ENCODE measurements around the gene FBXO31. TPM values are rescaled to one million over a fixed set of nuclear protein-coding genes. Genes with fewer than 3 reads are reported as not detected.

The FBXO31 gene
- total RNA-seq, 2 experiments from 2014 or later: 35.7 to 38.9 TPM

- intact Hi-C loops (cut with DNase I, micrococcal nuclease): loop anchor here in 1 of 2 experiments (10.0 kb wide), 1 partner anchor 127 kb away; no protein-coding TSS in a partner anchor
- Mint-ChIP-seq H3K9me3 (no peaks in the 10 kb centered on the region), H3K4me1 (ENCODE audit: low read depth) (no peaks in the 10 kb centered on the region), H3K4me3 (no peak overlapping the region), H3K27ac (no peak overlapping the region), H3K27me3 (no peaks in the 10 kb centered on the region), H3K36me3 (ENCODE audit: low read depth) (peaks cover 66% of the 10 kb centered on the region)
- no peaks in the 10 kb centered on the region for H3K4me1 ChIP-seq (ENCODE audit: insufficient read depth, low read length)
- no peak for TF ChIP-seq CTCF (IDR thresholded peaks at IDR 0.05)
- H3K27me3 ChIP-seq (ENCODE audit: control insufficient read depth in 1 of 2, insufficient read depth in 2 of 2, low read length in 2 of 2): no peaks in the 10 kb centered on the region
- no peaks in the 10 kb centered on the region for H3K9me3 ChIP-seq (ENCODE audit: control insufficient read depth in 1 of 2, insufficient read depth in 1 of 2, low read length in 2 of 2)
- ChIA-PET POLR2A (no interaction called here), CTCF (interaction anchor here (0.9 to 1.6 kb wide), 2 partner anchors 125 to 218 kb away, joined by 3 to 17 read pairs; no protein-coding TSS in a partner anchor)
- no peak overlapping the region for H3K27ac ChIP-seq (ENCODE audit: low read depth in 1 of 2, low read length in 2 of 2)
- DNase-seq (no peak), ATAC-seq (ENCODE audit: poor library complexity) (no peak)
- H3K36me3 ChIP-seq (ENCODE audit: insufficient read depth, low read length): peaks cover 56% of the 10 kb centered on the region
- H3K4me3 ChIP-seq (ENCODE audit: low read length): no peak overlapping the region
Observed at GRCh38 chr16:87417528-87417910, 33.9 kb upstream of the FBXO31 start.

DNA sequence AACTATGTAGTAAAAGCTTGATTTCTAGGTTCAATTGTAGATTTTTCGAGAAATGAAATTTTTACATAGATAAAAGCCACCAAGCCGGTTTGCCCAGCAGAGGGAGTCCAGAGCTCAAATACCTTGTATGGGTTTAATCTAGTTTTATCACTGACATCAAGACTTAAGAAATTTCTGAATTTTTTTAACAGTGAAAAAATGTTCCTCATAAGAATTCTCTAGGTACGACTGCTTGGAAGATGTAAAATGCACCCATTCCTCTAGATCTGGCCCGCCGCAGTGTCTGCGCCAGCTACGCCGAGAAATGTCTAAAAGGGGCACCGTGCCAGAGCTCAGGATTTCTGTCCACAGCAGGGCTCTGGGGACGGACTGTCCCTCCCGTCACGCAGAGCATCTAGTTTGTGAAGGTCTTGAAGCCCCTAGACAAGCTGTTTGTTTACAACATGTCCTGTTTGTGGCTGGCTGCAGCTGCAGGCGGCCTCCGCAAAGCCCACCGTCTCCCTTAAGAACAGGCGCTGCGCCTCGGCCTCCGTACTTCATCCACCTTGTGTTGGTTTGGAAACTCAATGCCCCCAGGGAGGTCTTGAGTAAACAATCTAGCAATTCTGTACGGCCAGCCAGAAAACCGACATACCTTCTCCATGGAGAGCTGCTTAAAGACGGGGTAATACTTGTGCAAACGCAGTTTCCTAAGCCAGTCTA, 33.4 kb upstream of the FBXO31 start:
- Mint-ChIP-seq H3K4me3 (no peak overlapping the region), H3K4me1 (ENCODE audit: low read depth) (no peaks in the 10 kb centered on the region), H3K9me3 (no peaks in the 10 kb centered on the region), H3K27me3 (no peaks in the 10 kb centered on the region), H3K36me3 (ENCODE audit: low read depth) (peaks cover 68% of the 10 kb centered on the region), H3K27ac (no peak overlapping the region)
- Histone ChIP-seq H3K27me3 (ENCODE audit: control insufficient read depth in 1 of 2, insufficient read depth in 2 of 2, low read length in 2 of 2) (no peaks in the 10 kb centered on the region), H3K36me3 (ENCODE audit: insufficient read depth, low read length) (peaks cover 57% of the 10 kb centered on the region), H3K4me3 (ENCODE audit: low read length) (no peak overlapping the region), H3K27ac (ENCODE audit: low read depth in 1 of 2, low read length in 2 of 2) (no peak overlapping the region), H3K4me1 (ENCODE audit: insufficient read depth, low read length) (no peaks in the 10 kb centered on the region), H3K9me3 (ENCODE audit: control insufficient read depth in 1 of 2, insufficient read depth in 1 of 2, low read length in 2 of 2) (no peaks in the 10 kb centered on the region)
- POLR2A ChIA-PET: interaction anchor here (0.7 to 1.0 kb wide), 2 partner anchors 12 to 219 kb away, joined by 3 to 4 read pairs; no protein-coding TSS in a partner anchor
- intact Hi-C loops (cut with DNase I, micrococcal nuclease): loop anchor here (1.0 to 10.0 kb wide), 3 partner anchors 128 to 352 kb away; no protein-coding TSS in a partner anchor
- peak; percentile 53 for TF ChIP-seq CTCF (IDR thresholded peaks at IDR 0.05)
- CTCF ChIA-PET: interaction anchor here (0.9 to 1.6 kb wide), 5 partner anchors 9 to 219 kb away, joined by 3 to 17 read pairs (median 3); no protein-coding TSS in a partner anchor
- DNase-seq: peak in 9 of 14 experiments; percentile 13 to 57 (median 30)
- ATAC-seq (ENCODE audit: poor library complexity): no peak

- Histone ChIP-seq H3K4me3 (ENCODE audit: low read length) (no peak overlapping the region), H3K27ac (ENCODE audit: low read depth in 1 of 2, low read length in 2 of 2) (no peak overlapping the region), H3K36me3 (ENCODE audit: insufficient read depth, low read length) (peaks cover 64% of the 10 kb centered on the region), H3K4me1 (ENCODE audit: insufficient read depth, low read length) (no peaks in the 10 kb centered on the region), H3K9me3 (ENCODE audit: control insufficient read depth in 1 of 2, insufficient read depth in 1 of 2, low read length in 2 of 2) (no peaks in the 10 kb centered on the region), H3K27me3 (ENCODE audit: control insufficient read depth in 1 of 2, insufficient read depth in 2 of 2, low read length in 2 of 2) (no peaks in the 10 kb centered on the region)
- H3K9me3 Mint-ChIP-seq: no peaks in the 10 kb centered on the region
- no peak for ATAC-seq (ENCODE audit: poor library complexity)
- H3K36me3 Mint-ChIP-seq (ENCODE audit: low read depth): peaks cover 63% of the 10 kb centered on the region
- H3K27me3 Mint-ChIP-seq: no peaks in the 10 kb centered on the region
- no peak overlapping the region for H3K4me3 Mint-ChIP-seq
- TF ChIP-seq CTCF (IDR thresholded peaks at IDR 0.05): no peak
- ChIA-PET POLR2A (no interaction called here), CTCF (no interaction called here)
- H3K4me1 Mint-ChIP-seq (ENCODE audit: low read depth): no peaks in the 10 kb centered on the region
- H3K27ac Mint-ChIP-seq: no peak overlapping the region
- no peak for DNase-seq
- intact Hi-C loops (cut with DNase I, micrococcal nuclease): loop anchor here in 1 of 2 experiments (10.0 kb wide), 1 partner anchor 129 kb away; no protein-coding TSS in a partner anchor
Observed at GRCh38 chr16:87415441-87415840, 31.9 kb upstream of the FBXO31 start.

All from CD4-positive, alpha-beta T cell (primary cell).